Skeletal muscle tissue (tissue), 5 donors: ENCODE measurements around the gene SNX12. TPM values are rescaled to one million over a fixed set of nuclear protein-coding genes. Genes with fewer than 3 reads are reported as not detected.
"Not testable (repeated sequence)": the region's sequence is repeated elsewhere in the genome, so short reads cannot be mapped to it uniquely, and the experiment has no call there.

Source experiments
- H3K27ac ChIP-seq: one replicate; pipeline ENCODE4 v1.7.0; 2013; ENCODE audit warnings: mild to moderate bottlenecking, low read depth, low read length, inconsistent platforms
- H3K27me3 ChIP-seq, 3 donors: one replicate each; pipeline ENCODE4 v1.7.0; 2013; ENCODE audit warnings: low read length in 3 of 3; ENCODE audit not compliant: control insufficient read depth in 3 of 3, insufficient read depth in 3 of 3
- H3K36me3 ChIP-seq, 3 donors: one replicate each; pipeline ENCODE4 v1.7.0; 2013; ENCODE audit warnings: low read length in 3 of 3; ENCODE audit not compliant: control insufficient read depth in 3 of 3, insufficient read depth in 3 of 3
- H3K4me1 ChIP-seq, 3 donors: one replicate each; pipeline ENCODE4 v1.7.0; 2013; ENCODE audit warnings: low read length in 3 of 3, mild to moderate bottlenecking in 3 of 3; ENCODE audit not compliant: control insufficient read depth in 3 of 3, insufficient read depth in 3 of 3
- H3K4me3 ChIP-seq, 3 donors: one replicate each; pipeline ENCODE4 v1.7.0; 2013; ENCODE audit warnings: low read length in 3 of 3
- H3K9ac ChIP-seq, 3 donors: one replicate each; pipeline ENCODE4 v1.7.0; 2013; ENCODE audit warnings: low read length in 3 of 3, mild to moderate bottlenecking in 3 of 3, moderate library complexity in 2 of 3, low read depth in 1 of 3
- H3K9me3 ChIP-seq, 3 donors: one replicate each; pipeline ENCODE4 v1.7.0; 2013; ENCODE audit warnings: low read length in 3 of 3; ENCODE audit not compliant: control insufficient read depth in 3 of 3
- small RNA-seq: library from RNA; depleted of rRNA; stranded (forward); fragments of <200 nt; gene quantifications from one replicate; pipeline ENCODE3, GENCODE V24; 2014
- total RNA-seq: library from RNA; depleted of rRNA; stranded (reverse); fragments of >200 nt; gene quantifications from one replicate; pipeline ENCODE4 v1.2.3, GENCODE V29; 2014
- donor health status: Osteomylitis.

The SNX12 gene
- total RNA-seq, 1 donor from 2014 or later = 37.6 TPM

GRCh38 chrX:71057848-71058530, 10.1 kb downstream of the SNX12 start:
- Histone ChIP-seq H3K36me3 (peaks cover 5 to 21% (median 13%) of the 10 kb centered on the region in 3 donors), H3K9me3 (no peaks in the 10 kb centered on the region), H3K27me3 (no peaks in the 10 kb centered on the region), H3K4me3 (no peak overlapping the region), H3K4me1 (no peaks in the 10 kb centered on the region), H3K9ac (no peak overlapping the region), H3K27ac (no peak overlapping the region)

GRCh38 chrX:71056867-71057266, 11.3 kb downstream of the SNX12 start:
- Histone ChIP-seq H3K27ac (no peak overlapping the region), H3K27me3 (no peaks in the 10 kb centered on the region), H3K9me3 (no peaks in the 10 kb centered on the region), H3K4me1 (no peaks in the 10 kb centered on the region), H3K9ac (no peak overlapping the region), H3K36me3 (peaks cover 5 to 19% (median 12%) of the 10 kb centered on the region in 3 donors), H3K4me3 (no peak overlapping the region)

- Histone ChIP-seq H3K9me3 (no peaks in the 10 kb centered on the region), H3K27me3 (no peaks in the 10 kb centered on the region), H3K36me3 (peaks cover 0 to 3% (median 2%) of the 10 kb centered on the region in 3 donors), H3K4me1 (no peaks in the 10 kb centered on the region), H3K9ac (no peak overlapping the region), H3K4me3 (no peak overlapping the region), H3K27ac (no peak overlapping the region)
Observed at GRCh38 chrX:71053217-71053621, 14.9 kb downstream of the SNX12 start.

- peaks cover 0 to 3% (median 2%) of the 10 kb centered on the region in 3 donors for H3K36me3 ChIP-seq
- H3K4me3 ChIP-seq = no peak overlapping the region
- H3K4me1 ChIP-seq = no peaks in the 10 kb centered on the region
- no peak overlapping the region for H3K27ac ChIP-seq
- H3K27me3 ChIP-seq = no peaks in the 10 kb centered on the region
- H3K9me3 ChIP-seq = no peaks in the 10 kb centered on the region
- no peak overlapping the region for H3K9ac ChIP-seq
Observed at GRCh38 chrX:71052721-71053120, 15.4 kb downstream of the SNX12 start.

- not testable (repeated sequence) for H3K4me3 ChIP-seq, H3K27ac ChIP-seq, H3K4me1 ChIP-seq, H3K9ac ChIP-seq, H3K36me3 ChIP-seq, H3K27me3 ChIP-seq, H3K9me3 ChIP-seq
Observed at GRCh38 chrX:71047891-71048290, 20.2 kb downstream of the SNX12 start.

- Histone ChIP-seq H3K36me3 (no peaks in the 10 kb centered on the region), H3K27ac (no peak overlapping the region), H3K27me3 (no peaks in the 10 kb centered on the region), H3K9ac (no peak overlapping the region), H3K9me3 (no peaks in the 10 kb centered on the region), H3K4me3 (no peak overlapping the region), H3K4me1 (no peaks in the 10 kb centered on the region)
Observed at GRCh38 chrX:71017396-71017939, 50.7 kb downstream of the SNX12 start.

Small RNA genes lying within 50 kb of the gene (small RNA-seq; reads per million reads assigned to genes)
- gene CXorf65 (not detected), gene RNU1-56P (not detected)

Other genes starting within 250 kb of the SNX12 start
- gene TEX11, start 159.6 kb downstream of the SNX12 start, total RNA-seq = not detected
- gene SLC7A3, start 137.2 kb downstream of the SNX12 start, total RNA-seq = 0.52 TPM
- 30.3 TPM for gene FOXO4, start 27.5 kb upstream of the SNX12 start, total RNA-seq
- gene CXorf65, start 38.4 kb upstream of the SNX12 start, total RNA-seq = not detected
- gene IL2RG, start 43.2 kb upstream of the SNX12 start, total RNA-seq = 1.0 TPM
- 37.6 TPM for gene MED12, start 50.3 kb upstream of the SNX12 start, total RNA-seq
- 1.0 TPM for gene NLGN3, start 76.5 kb upstream of the SNX12 start, total RNA-seq
- gene GJB1, start 154.9 kb upstream of the SNX12 start, total RNA-seq = not detected
- gene ZMYM3, start 185.8 kb upstream of the SNX12 start, total RNA-seq = 9.4 TPM
- 297 TPM for gene NONO, start 215.3 kb upstream of the SNX12 start, total RNA-seq
- gene ITGB1BP2, start 233.4 kb upstream of the SNX12 start, total RNA-seq = 120 TPM